K562 (cell line): Measurements from ENCODE around the gene RNF181. TPM values are rescaled to one million over a fixed set of nuclear protein-coding genes. Genes with fewer than 3 reads are reported as not detected.

ENCODE experiments used
- ATAC-seq: fragments of 200-7000 bp; cut with Tn5 transposase; 3 replicates; pipeline ENCODE4 v1.9.1; 2020; ENCODE audit warnings: moderate library complexity
- BruUV-seq: library from RNA; stranded (reverse); fragments of 400-500 nt; replicated peaks from 2 replicates; lab custom pipeline; 2021; lab: Mats Ljungman, UMichigan
- CTCF ChIA-PET: fragments of 300-600 bp; formaldehyde crosslinking; extraction: SDS; loops from one replicate; lab custom pipeline; 2021; ENCODE audit warnings: low intra/inter-chr PET ratio; lab: Yijun Ruan, JAX
- POLR2A ChIA-PET: fragments of 300-600, 350-650 bp; sonication (Branson Sonifier 250); formaldehyde crosslinking; extraction: SDS; loops from one replicate; lab custom pipeline; 2021; ENCODE audit warnings: antibody characterized with exemption, inconsistent platforms; lab: Yijun Ruan, JAX
- DNase-seq, 4 experiments: peaks; one replicate each; pipeline versions ENCODE4 v3.0.0 to v3.0.0-alpha.2; 2011 to 2018; ENCODE audit warnings: low spot score in 3 of 4, mixed read lengths in 3 of 4; ENCODE audit errors: extremely low read depth in 1 of 4
- FAIRE-seq: peaks from 2 replicates; lab custom pipeline; 2011; peaks lifted over from hg19 to GRCh38; lab: Jason Lieb, UNC
- H2AFZ ChIP-seq: 2 replicates; pipeline ENCODE4 v1.6.0; 2011; ENCODE audit warnings: low read depth, low read length, control low read depth, inconsistent platforms
- H3K27ac ChIP-seq: fragments of 200-600 bp; 3 replicates; pipeline ENCODE4 v1.8.0; 2011; ENCODE audit warnings: low read depth, mild to moderate bottlenecking, control low read depth, inconsistent platforms, low read length, moderate library complexity, mixed read lengths; ENCODE audit errors: extremely low read depth
- H3K27me3 ChIP-seq, 2 experiments: fragments of 300-600 bp in 1 of 2; 2 replicates in 1 of 2; 3 replicates in 1 of 2; pipeline versions ENCODE4 v1.6.0 to v1.8.0; 2011; ENCODE audit warnings: inconsistent platforms in 2 of 2, low read length in 2 of 2, mild to moderate bottlenecking in 1 of 2, mixed read lengths in 1 of 2, moderate library complexity in 1 of 2; ENCODE audit not compliant: control insufficient read depth in 2 of 2, insufficient read depth in 2 of 2
- H3K36me3 ChIP-seq: fragments of 300-600 bp; 3 replicates; pipeline ENCODE4 v1.8.0; 2011; ENCODE audit warnings: mild to moderate bottlenecking, low read length, inconsistent platforms; ENCODE audit not compliant: control insufficient read depth, insufficient read depth
- H3K4me1 ChIP-seq, 2 experiments: fragments of 200-600 bp in 1 of 2; replicated peaks in 1 of 2; 2 replicates in 1 of 2; 3 replicates in 1 of 2; pipeline versions ENCODE4 v1.5.1 to v1.8.0; 2011; ENCODE audit warnings: inconsistent platforms in 2 of 2, low read length in 2 of 2, mild to moderate bottlenecking in 1 of 2, mixed read lengths in 1 of 2, moderate library complexity in 1 of 2; ENCODE audit not compliant: control insufficient read depth in 2 of 2, insufficient read depth in 2 of 2
- H3K4me2 ChIP-seq: 2 replicates; pipeline ENCODE4 v1.6.1; 2011; ENCODE audit warnings: low read length, control low read depth, inconsistent platforms, mixed read lengths; ENCODE audit not compliant: insufficient read depth
- H3K4me3 ChIP-seq: fragments of 200-600 bp; sonication (generic), shearing (Covaris generic); 2 replicates; pipeline ENCODE4 v1.5.1; 2016; ENCODE audit warnings: control low read depth, inconsistent platforms
- H3K79me2 ChIP-seq: fragments of 200-600 bp; 3 replicates; pipeline ENCODE4 v1.8.0; 2011; ENCODE audit warnings: low read length, inconsistent platforms; ENCODE audit not compliant: control insufficient read depth, insufficient read depth
- H3K9ac ChIP-seq, 2 experiments: 2 replicates each; pipeline versions ENCODE4 v1.6.0 to v1.6.1; 2011; ENCODE audit warnings: low read depth in 2 of 2, low read length in 2 of 2, control low read depth in 1 of 2, inconsistent platforms in 1 of 2, mild to moderate bottlenecking in 1 of 2, mixed read lengths in 1 of 2; ENCODE audit not compliant: insufficient read depth in 1 of 2
- H3K9me1 ChIP-seq: one replicate; pipeline ENCODE4 v1.6.0; 2011; ENCODE audit warnings: inconsistent platforms, mild to moderate bottlenecking, low read length, moderate library complexity; ENCODE audit not compliant: control insufficient read depth, insufficient read depth
- H3K9me3 ChIP-seq: replicated peaks from 2 replicates; pipeline ENCODE4 v1.5.1; 2011; ENCODE audit warnings: low read depth, low read length, inconsistent platforms; ENCODE audit not compliant: control insufficient read depth, insufficient read depth
- H4K20me1 ChIP-seq: replicated peaks from 2 replicates; pipeline ENCODE4 v1.6.1; 2011; ENCODE audit warnings: low read length, inconsistent platforms, mixed read lengths; ENCODE audit not compliant: control insufficient read depth, insufficient read depth
- POLR2G ChIP-seq: fragments of 200-400 bp; formaldehyde crosslinking; IDR thresholded peaks from 2 replicates; pipeline ENCODE4 v1.6.1; 2017; ENCODE audit warnings: low read depth, mild to moderate bottlenecking, antibody characterized with exemption, low read length, moderate library complexity
- RBFOX2 ChIP-seq: fragments of 200-400 bp; formaldehyde crosslinking; IDR thresholded peaks from 2 replicates; pipeline ENCODE4 v1.6.1; 2017; ENCODE audit warnings: low read depth, mild to moderate bottlenecking, low read length, moderate library complexity
- WGBS: fragments of 100-300 bp; shearing (Covaris generic); methylation state at CpG from one replicate; pipeline ENCODE4 v1.1.6; 2016; ENCODE audit warnings: low coverage, mixed read lengths; ENCODE audit not compliant: insufficient coverage; ENCODE audit errors: missing lambda C conversion rate; 5-methylcytosine and 5-hydroxymethylcytosine counted together
- in situ Hi-C: fragments of 300-500 bp; cut with MboI; formaldehyde crosslinking; loops from 4 replicates; pipeline ENCODE4 v1.15.0; 2018; ENCODE audit warnings: inconsistent platforms, mixed read lengths
- intact Hi-C: fragments of 100-400 bp; cut with micrococcal nuclease; formaldehyde crosslinking; loops from 2 replicates; pipeline ENCODE4 v1.14.2; 2022
- polyA plus RNA-seq, 8 experiments: library from polyadenylated mRNA; depleted of rRNA in 4 of 8; stranded (reverse) in 5 of 8; unstranded in 3 of 8; fragments of >200 nt; fragmentation: Nextera tagmentation in 2 of 8; fragmentation: Illumina TruSeq in 1 of 8; extraction: Ambion mirVana in 2 of 8; extraction: Trizol in 1 of 8; gene quantifications; 2 replicates each; pipeline versions ENCODE4 v1.2.1 to v1.2.3, GENCODE V29; 2011 to 2014; ENCODE audit warnings: inconsistent platforms in 1 of 8, missing spikeins in 1 of 8
- total RNA-seq, 7 experiments: library from RNA; depleted of rRNA in 6 of 7; stranded (reverse); fragments of >200 nt in 6 of 7; fragmentation: Illumina TruSeq in 2 of 7; extraction: Trizol in 2 of 7; gene quantifications; 2 replicates each; pipeline versions ENCODE4 v1.2.1 to v1.2.3, GENCODE V29; 2011 to 2021; ENCODE audit warnings: low replicate concordance in 1 of 7
- TF ChIP-seq, protein P1 (sequence below): sonication (generic); formaldehyde crosslinking; IDR thresholded peaks from 2 replicates; pipeline ENCODE4 v1.8.0; 2022; ENCODE audit warnings: mild to moderate bottlenecking, missing genetic modification reagents
- TF ChIP-seq, protein P2 (sequence below): fragments of 250-450 bp; sonication (Bioruptor Pico); IDR thresholded peaks from 2 replicates; pipeline ENCODE4 v1.8.0; 2022; ENCODE audit warnings: inconsistent platforms
- TF ChIP-seq, protein P3 (sequence below), 2 experiments: fragments of 450-650 bp; IDR thresholded peaks; 2 replicates each; pipeline ENCODE4 v1.6.1; 2016

Gene RNF181
- total and polyA plus RNA-seq, 9 of the 15 experiments (the other 6 are each of a cell fraction or from before 2014, with no cell fraction given): 139 to 492 (median 253) TPM

DNA sequence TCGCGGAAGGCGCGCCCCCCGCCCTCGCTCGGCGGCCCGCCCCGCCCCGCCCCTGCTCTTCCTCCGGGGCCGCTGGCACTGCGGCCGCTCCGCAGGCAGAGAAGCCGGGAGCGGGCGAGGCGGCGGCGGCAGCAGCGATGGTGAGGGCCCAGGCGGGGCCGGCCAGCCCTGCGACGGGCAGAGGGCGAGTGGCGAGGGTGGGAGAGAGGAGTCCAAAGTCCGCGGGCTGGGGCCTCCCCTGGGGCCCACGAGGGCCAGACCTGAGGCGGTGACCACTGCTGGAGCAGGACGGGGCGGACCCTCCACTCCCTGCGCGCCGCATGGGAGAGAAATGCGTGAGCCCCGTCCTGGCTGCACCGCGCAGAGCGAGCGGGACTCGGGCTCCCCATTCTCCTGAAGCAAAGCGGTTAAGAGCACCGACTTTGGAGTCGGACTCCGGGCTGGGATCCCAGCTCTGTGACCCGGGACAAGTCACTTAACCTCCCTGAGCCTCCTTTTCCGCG lies 11.1 kb upstream of the RNF181 start, which contains the start of gene VAMP5:
VAMP5 (plus strand) TSS at position 78 of the 503 bp plus-strand sequence; CDS start at position 138, 60 bp downstream.
- POLR2A ChIA-PET: interaction anchor here (1.1 to 2.3 kb wide), 3 partner anchors 10 to 38 kb away, joined by 5 to 8 read pairs (median 6); partner anchors contain the start of gene RNF181
- Histone ChIP-seq H3K27me3 (no peaks in the 10 kb centered on the region), H3K9ac (peak within 1 kb of the TSS; percentile 56 to 74; a peak in 2 of 4 replicates), H3K4me2 (peak within 1 kb of the TSS; percentile 58), H3K9me1 (peaks cover 11% of the 10 kb centered on the region), H3K4me1 (peaks cover 39 to 50% of the 10 kb centered on the region in 2 experiments), H2AFZ (no peak within 1 kb of the TSS), H3K4me3 (no peak within 1 kb of the TSS)
- in situ Hi-C loops: no loop called here
- 86% methylated on average over 16 of the region's 52 CpGs for WGBS
- DNase-seq (no peak), ATAC-seq (no peak)
- TF ChIP-seq, protein P1, sequence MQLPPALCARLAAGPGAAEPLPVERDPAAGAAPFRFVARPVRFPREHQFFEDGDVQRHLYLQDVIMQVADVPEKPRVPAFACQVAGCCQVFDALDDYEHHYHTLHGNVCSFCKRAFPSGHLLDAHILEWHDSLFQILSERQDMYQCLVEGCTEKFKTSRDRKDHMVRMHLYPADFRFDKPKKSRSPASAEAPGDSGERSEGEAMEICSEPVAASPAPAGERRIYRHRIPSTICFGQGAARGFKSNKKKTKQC (CRISPR knock-in tag): no peak
- TF ChIP-seq, protein P2, sequence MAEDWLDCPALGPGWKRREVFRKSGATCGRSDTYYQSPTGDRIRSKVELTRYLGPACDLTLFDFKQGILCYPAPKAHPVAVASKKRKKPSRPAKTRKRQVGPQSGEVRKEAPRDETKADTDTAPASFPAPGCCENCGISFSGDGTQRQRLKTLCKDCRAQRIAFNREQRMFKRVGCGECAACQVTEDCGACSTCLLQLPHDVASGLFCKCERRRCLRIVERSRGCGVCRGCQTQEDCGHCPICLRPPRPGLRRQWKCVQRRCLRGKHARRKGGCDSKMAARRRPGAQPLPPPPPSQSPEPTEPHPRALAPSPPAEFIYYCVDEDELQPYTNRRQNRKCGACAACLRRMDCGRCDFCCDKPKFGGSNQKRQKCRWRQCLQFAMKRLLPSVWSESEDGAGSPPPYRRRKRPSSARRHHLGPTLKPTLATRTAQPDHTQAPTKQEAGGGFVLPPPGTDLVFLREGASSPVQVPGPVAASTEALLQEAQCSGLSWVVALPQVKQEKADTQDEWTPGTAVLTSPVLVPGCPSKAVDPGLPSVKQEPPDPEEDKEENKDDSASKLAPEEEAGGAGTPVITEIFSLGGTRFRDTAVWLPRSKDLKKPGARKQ: no peak
- TF ChIP-seq RBFOX2 (peak; percentile 59), POLR2G (peak; percentile 58)
- TF ChIP-seq, protein P3, sequence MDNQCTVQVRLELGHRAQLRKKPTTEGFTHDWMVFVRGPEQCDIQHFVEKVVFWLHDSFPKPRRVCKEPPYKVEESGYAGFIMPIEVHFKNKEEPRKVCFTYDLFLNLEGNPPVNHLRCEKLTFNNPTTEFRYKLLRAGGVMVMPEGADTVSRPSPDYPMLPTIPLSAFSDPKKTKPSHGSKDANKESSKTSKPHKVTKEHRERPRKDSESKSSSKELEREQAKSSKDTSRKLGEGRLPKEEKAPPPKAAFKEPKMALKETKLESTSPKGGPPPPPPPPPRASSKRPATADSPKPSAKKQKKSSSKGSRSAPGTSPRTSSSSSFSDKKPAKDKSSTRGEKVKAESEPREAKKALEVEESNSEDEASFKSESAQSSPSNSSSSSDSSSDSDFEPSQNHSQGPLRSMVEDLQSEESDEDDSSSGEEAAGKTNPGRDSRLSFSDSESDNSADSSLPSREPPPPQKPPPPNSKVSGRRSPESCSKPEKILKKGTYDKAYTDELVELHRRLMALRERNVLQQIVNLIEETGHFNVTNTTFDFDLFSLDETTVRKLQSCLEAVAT (IDR thresholded peaks at IDR 0.05): peak in 1 of 2 experiments; percentile 75; a peak in 1 of 4 replicates
- TF ChIP-seq, all 486 proteins: peak for 3
- Histone ChIP-seq H3K9me3 (no peaks in the 10 kb centered on the region), H4K20me1 (no peaks in the 10 kb centered on the region), H3K27ac (peak within 1 kb of the TSS; percentile 81), H3K36me3 (peaks cover 42% of the 10 kb centered on the region; the same call in 2 of the 3 replicates), H3K79me2 (peaks cover 9% of the 10 kb centered on the region)
- BruUV-seq: no TSS peak
- CTCF ChIA-PET: no interaction called here
- intact Hi-C loops: no loop called here
- FAIRE-seq: no peak
